OCI-LY7 (cell line): Measurements from ENCODE around the gene ANKFN1. TPM values are rescaled to one million over a fixed set of nuclear protein-coding genes. Genes with fewer than 3 reads are reported as not detected.

Source experiments
- BruUV-seq: library from RNA; stranded (reverse); fragments of 400-500 nt; replicated peaks from 2 replicates; lab custom pipeline; 2021; lab: Mats Ljungman, UMichigan
- CTCF ChIA-PET: fragments of 300-600 bp; sonication (Branson Sonifier 250); formaldehyde crosslinking; loops from one replicate; lab custom pipeline; 2022; ENCODE audit warnings: antibody characterized with exemption; ENCODE audit not compliant: unreplicated experiment; lab: Charles Lee
- POLR2A ChIA-PET: fragments of 300-600 bp; sonication (Branson Sonifier 250); formaldehyde crosslinking; loops from one replicate; lab custom pipeline; 2022; ENCODE audit warnings: antibody characterized with exemption; lab: Charles Lee
- DNase-seq: peaks from one replicate; pipeline ENCODE4 v3.0.0-alpha.2; 2015; ENCODE audit warnings: low spot score
- H2AFZ ChIP-seq: fragments of 200-600 bp; sonication (generic), shearing (Covaris generic); 2 replicates; pipeline ENCODE4 v1.6.1; 2014; ENCODE audit warnings: mild to moderate bottlenecking, antibody characterized with exemption, low read length, moderate library complexity
- H3K27ac ChIP-seq: fragments of 200-600 bp; sonication (generic); 2 replicates; pipeline ENCODE4 v1.5.1; 2014; ENCODE audit warnings: mixed run types, low read depth, mild to moderate bottlenecking, moderate library complexity, low read length, inconsistent platforms; ENCODE audit not compliant: poor library complexity, severe bottlenecking
- H3K36me3 ChIP-seq: fragments of 200-600 bp; sonication (generic); 2 replicates; pipeline ENCODE4 v1.6.1; 2014; ENCODE audit warnings: mild to moderate bottlenecking, antibody characterized with exemption, low read length, moderate library complexity, mixed read lengths; ENCODE audit not compliant: insufficient read depth
- H3K4me1 ChIP-seq: fragments of 200-600 bp; sonication (generic); 2 replicates; pipeline ENCODE4 v1.5.1; 2014; ENCODE audit warnings: mild to moderate bottlenecking, low read length; ENCODE audit not compliant: insufficient read depth, poor library complexity, severe bottlenecking
- H3K4me2 ChIP-seq: fragments of 200-600 bp; sonication (generic); 2 replicates; pipeline ENCODE4 v1.6.1; 2014; ENCODE audit warnings: mild to moderate bottlenecking, low read length
- H3K4me3 ChIP-seq: fragments of 200-600 bp; sonication (generic); 2 replicates; pipeline ENCODE4 v1.5.1; 2014; ENCODE audit warnings: mild to moderate bottlenecking, low read depth, low read length; ENCODE audit not compliant: poor library complexity, severe bottlenecking
- H3K79me2 ChIP-seq: fragments of 200-600 bp; sonication (generic); 2 replicates; pipeline ENCODE4 v1.6.1; 2016; ENCODE audit warnings: low read depth, mild to moderate bottlenecking, low read length, moderate library complexity, mixed read lengths; ENCODE audit not compliant: insufficient read depth
- H3K9me2 ChIP-seq: fragments of 200-600 bp; sonication (generic); 2 replicates; pipeline ENCODE4 v1.6.1; 2016; ENCODE audit warnings: mild to moderate bottlenecking, low read length, mixed read lengths; ENCODE audit not compliant: insufficient read depth
- H3K9me3 ChIP-seq: fragments of 200-600 bp; sonication (generic); 2 replicates; pipeline ENCODE4 v1.6.1; 2014; ENCODE audit warnings: mild to moderate bottlenecking, mixed run types, low read length, mixed read lengths
- H4K20me1 ChIP-seq: fragments of 200-600 bp; sonication (generic); 2 replicates; pipeline ENCODE4 v1.6.1; 2014; ENCODE audit warnings: mild to moderate bottlenecking, antibody characterized with exemption, low read length, moderate library complexity, mixed read lengths; ENCODE audit not compliant: insufficient read depth
- EZH2phosphoT487 ChIP-seq: fragments of 200-600 bp; sonication (generic); IDR thresholded peaks from 2 replicates; pipeline ENCODE4 v1.6.1; 2018; ENCODE audit warnings: low read depth, borderline replicate concordance, mild to moderate bottlenecking, mixed run types, antibody characterized with exemption, low read length, moderate library complexity, mixed read lengths
- intact Hi-C: fragments of 100-400 bp; cut with micrococcal nuclease; formaldehyde crosslinking; loops from one replicate; pipeline ENCODE4 v1.10.0; 2022; ENCODE audit not compliant: unreplicated experiment
- total RNA-seq, 2 experiments: library from RNA; depleted of rRNA in 1 of 2; stranded (reverse); fragments of >200 nt in 1 of 2; shearing (Covaris generic) in 1 of 2; gene quantifications; 2 replicates each; pipeline ENCODE4 v1.2.3, GENCODE V29; 2014 to 2022
- TF ChIP-seq, protein P1 (sequence below): fragments of 200-600 bp; sonication (generic); conservative IDR thresholded peaks from 2 replicates; pipeline ENCODE4 v1.5.1; 2014; ENCODE audit warnings: mild to moderate bottlenecking, antibody characterized with exemption, low read length, moderate library complexity, mixed read lengths

Gene ANKFN1
- total RNA-seq, 2 experiments from 2014 or later = 0.67 TPM; not detected in 1

DNA sequence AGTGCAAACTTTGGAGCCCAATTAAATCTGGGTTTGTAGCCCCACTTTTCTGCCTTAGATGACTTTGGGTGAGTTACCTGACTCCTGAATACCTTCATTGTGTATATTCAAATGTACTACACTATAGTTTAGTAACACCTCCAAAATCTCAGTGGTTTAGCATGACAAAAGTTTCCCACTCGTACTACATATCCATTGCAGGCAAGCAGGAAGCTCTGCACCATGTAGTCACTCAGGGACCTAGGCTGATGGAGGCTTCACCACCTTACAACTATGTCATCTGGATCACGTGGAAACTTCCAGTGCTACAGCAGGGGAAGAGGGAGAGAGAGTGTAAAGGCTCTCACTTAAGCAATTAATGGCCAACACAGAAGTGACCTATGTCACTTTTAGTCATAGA lies 14.2 kb downstream of the ANKFN1 start:
- intact Hi-C loops = no loop called here
- no peak overlapping the region for H3K4me2 ChIP-seq
- CTCF ChIA-PET = interaction anchor here (0.6 kb wide), 1 partner anchor 204 kb away, joined by 3 read pairs; no protein-coding TSS in a partner anchor
- H2AFZ ChIP-seq = no peak overlapping the region
- no peaks in the 10 kb centered on the region for H3K79me2 ChIP-seq
- H3K27ac ChIP-seq = no peak overlapping the region
- H3K9me3 ChIP-seq = no peaks in the 10 kb centered on the region
- H3K4me1 ChIP-seq = no peaks in the 10 kb centered on the region
- H3K36me3 ChIP-seq = no peaks in the 10 kb centered on the region
- no peaks in the 10 kb centered on the region for H3K9me2 ChIP-seq
- POLR2A ChIA-PET = no interaction called here
- no peak for DNase-seq
- no peak overlapping the region for H3K4me3 ChIP-seq
- no TSS peak for BruUV-seq
- H4K20me1 ChIP-seq = no peaks in the 10 kb centered on the region
- TF ChIP-seq, protein P1, sequence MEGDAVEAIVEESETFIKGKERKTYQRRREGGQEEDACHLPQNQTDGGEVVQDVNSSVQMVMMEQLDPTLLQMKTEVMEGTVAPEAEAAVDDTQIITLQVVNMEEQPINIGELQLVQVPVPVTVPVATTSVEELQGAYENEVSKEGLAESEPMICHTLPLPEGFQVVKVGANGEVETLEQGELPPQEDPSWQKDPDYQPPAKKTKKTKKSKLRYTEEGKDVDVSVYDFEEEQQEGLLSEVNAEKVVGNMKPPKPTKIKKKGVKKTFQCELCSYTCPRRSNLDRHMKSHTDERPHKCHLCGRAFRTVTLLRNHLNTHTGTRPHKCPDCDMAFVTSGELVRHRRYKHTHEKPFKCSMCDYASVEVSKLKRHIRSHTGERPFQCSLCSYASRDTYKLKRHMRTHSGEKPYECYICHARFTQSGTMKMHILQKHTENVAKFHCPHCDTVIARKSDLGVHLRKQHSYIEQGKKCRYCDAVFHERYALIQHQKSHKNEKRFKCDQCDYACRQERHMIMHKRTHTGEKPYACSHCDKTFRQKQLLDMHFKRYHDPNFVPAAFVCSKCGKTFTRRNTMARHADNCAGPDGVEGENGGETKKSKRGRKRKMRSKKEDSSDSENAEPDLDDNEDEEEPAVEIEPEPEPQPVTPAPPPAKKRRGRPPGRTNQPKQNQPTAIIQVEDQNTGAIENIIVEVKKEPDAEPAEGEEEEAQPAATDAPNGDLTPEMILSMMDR = no peak
- no peak for TF ChIP-seq EZH2phosphoT487

DNA sequence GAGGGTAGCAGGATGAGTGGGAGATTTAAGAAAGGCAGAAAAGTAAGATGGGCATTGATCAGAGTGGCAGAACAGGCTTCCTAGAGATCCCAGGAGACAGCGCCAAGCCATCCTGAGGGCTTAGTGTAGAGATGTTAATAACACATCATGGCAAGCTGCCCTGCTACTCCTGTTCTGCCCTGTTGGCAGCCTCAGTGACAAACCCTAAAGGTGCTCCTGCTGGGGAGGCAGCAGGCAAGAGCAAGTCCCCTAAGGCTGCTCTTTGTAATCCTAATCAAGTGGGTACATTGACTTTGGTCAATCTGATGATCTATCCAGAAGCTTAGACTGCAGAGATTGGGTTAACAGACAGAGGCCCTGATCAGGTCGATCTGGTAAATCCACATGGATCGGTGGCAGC lies 16.3 kb downstream of the ANKFN1 start:
- no peak overlapping the region for H3K4me3 ChIP-seq
- intact Hi-C loops = no loop called here
- ChIA-PET POLR2A (no interaction called here), CTCF (no interaction called here)
- no peak overlapping the region for H2AFZ ChIP-seq
- H3K36me3 ChIP-seq = no peaks in the 10 kb centered on the region
- H3K9me2 ChIP-seq = no peaks in the 10 kb centered on the region
- H3K9me3 ChIP-seq = no peaks in the 10 kb centered on the region
- H3K4me1 ChIP-seq = no peaks in the 10 kb centered on the region
- H3K79me2 ChIP-seq = no peaks in the 10 kb centered on the region
- no peak overlapping the region for H3K27ac ChIP-seq
- BruUV-seq = no TSS peak
- H3K4me2 ChIP-seq = no peak overlapping the region
- H4K20me1 ChIP-seq = no peaks in the 10 kb centered on the region
- no peak for DNase-seq
- TF ChIP-seq EZH2phosphoT487 = no peak
- TF ChIP-seq, protein P1 = no peak

DNA sequence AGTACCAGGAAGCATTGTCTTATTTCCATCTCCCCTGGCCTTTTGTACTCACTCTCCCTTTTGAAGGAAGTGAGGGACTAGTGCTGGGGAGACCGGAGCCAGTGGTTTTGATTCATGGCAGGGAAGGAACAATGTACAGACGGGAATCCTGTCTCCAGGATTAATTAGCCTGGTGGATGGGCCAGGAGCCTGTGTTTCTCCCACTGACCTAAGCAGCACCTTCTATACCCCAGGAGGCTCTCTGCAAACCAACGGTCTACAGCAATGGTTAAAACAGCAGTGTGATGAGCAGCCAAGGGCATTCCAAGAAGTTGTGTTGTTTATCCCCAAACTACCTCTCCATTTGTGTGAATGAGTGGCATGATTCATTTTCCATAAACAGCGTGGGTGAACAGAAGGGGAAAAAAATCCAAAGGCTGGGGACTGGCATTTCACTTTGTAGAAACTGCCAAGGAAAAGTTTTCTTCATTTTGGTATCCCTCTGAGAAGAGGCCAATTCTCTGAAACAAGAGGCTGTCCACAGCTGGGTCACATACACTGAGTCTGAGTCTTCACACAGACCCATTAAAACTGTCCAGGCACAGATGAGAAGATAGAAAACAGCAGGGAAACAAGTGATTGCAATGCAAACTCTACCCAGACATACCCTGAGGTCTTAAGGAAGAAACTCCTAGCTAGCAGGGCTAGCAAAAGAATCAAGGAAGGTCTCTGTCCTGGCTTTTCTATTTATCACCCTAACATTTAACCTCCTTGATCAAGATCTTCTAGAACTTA lies 18.1 kb downstream of the ANKFN1 start:
- no peak overlapping the region for H3K4me3 ChIP-seq
- intact Hi-C loops = no loop called here
- no peaks in the 10 kb centered on the region for H4K20me1 ChIP-seq
- ChIA-PET POLR2A (interaction anchor here (0.6 kb wide), 1 partner anchor 359 kb away, joined by 3 read pairs; no protein-coding TSS in a partner anchor), CTCF (no interaction called here)
- H2AFZ ChIP-seq = no peak overlapping the region
- no peaks in the 10 kb centered on the region for H3K36me3 ChIP-seq
- DNase-seq = no peak
- no peak overlapping the region for H3K4me2 ChIP-seq
- BruUV-seq = no TSS peak
- H3K9me3 ChIP-seq = no peaks in the 10 kb centered on the region
- no peaks in the 10 kb centered on the region for H3K79me2 ChIP-seq
- H3K27ac ChIP-seq = no peak overlapping the region
- TF ChIP-seq, protein P1 = no peak
- H3K4me1 ChIP-seq = no peaks in the 10 kb centered on the region
- no peaks in the 10 kb centered on the region for H3K9me2 ChIP-seq
